KMS-11 (cell line): ENCODE measurements around the gene SEPHS2.
A peak's percentile ranks its signal among the peaks of the same experiment; 100 is the strongest.
"Not testable (repeated sequence)": the region's sequence is repeated elsewhere in the genome, so short reads cannot be mapped to it uniquely, and the experiment has no call there.

ENCODE experiments used
- H2AFZ ChIP-seq: fragments of 200-600 bp; sonication (generic); 2 replicates; pipeline ENCODE4 v1.6.1; 2016; ENCODE audit warnings: antibody characterized with exemption, mixed run types, low read depth
- H3K27ac ChIP-seq: fragments of 200-600 bp; sonication (generic); 2 replicates; pipeline ENCODE4 v1.6.1; 2016; ENCODE audit warnings: mild to moderate bottlenecking, mixed run types
- H3K27me3 ChIP-seq: fragments of 200-600 bp; sonication (generic); 2 replicates; pipeline ENCODE4 v1.6.1; 2017; ENCODE audit warnings: mild to moderate bottlenecking, low read depth, mixed run types, moderate library complexity; ENCODE audit not compliant: insufficient read depth
- H3K36me3 ChIP-seq: fragments of 200-600 bp; sonication (generic); 2 replicates; pipeline ENCODE4 v1.6.1; 2017; ENCODE audit warnings: mild to moderate bottlenecking, mixed run types; ENCODE audit not compliant: insufficient read depth
- H3K4me1 ChIP-seq: fragments of 200-600 bp; sonication (generic); 2 replicates; pipeline ENCODE4 v1.6.1; 2016; ENCODE audit warnings: mild to moderate bottlenecking, low read depth, mixed run types; ENCODE audit not compliant: poor library complexity, severe bottlenecking
- H3K4me2 ChIP-seq: fragments of 200-600 bp; sonication (generic); 2 replicates; pipeline ENCODE4 v1.7.0; 2016; ENCODE audit warnings: mild to moderate bottlenecking, mixed run types
- H3K4me3 ChIP-seq: fragments of 200-600 bp; sonication (generic); IDR thresholded peaks from 2 replicates; pipeline ENCODE4 v1.6.1; 2017; ENCODE audit warnings: low read depth, low read length, mixed read lengths; ENCODE audit not compliant: insufficient read depth
- H3K79me2 ChIP-seq: fragments of 200-600 bp; sonication (generic); 2 replicates; pipeline ENCODE4 v1.6.1; 2016; ENCODE audit warnings: low read depth, mixed run types; ENCODE audit not compliant: insufficient read depth
- H3K9ac ChIP-seq: fragments of 200-600 bp; sonication (generic); 2 replicates; pipeline ENCODE4 v1.6.1; 2016; ENCODE audit warnings: mild to moderate bottlenecking, mixed run types
- H4K20me1 ChIP-seq: fragments of 200-600 bp; sonication (generic); 2 replicates; pipeline ENCODE4 v1.6.1; 2016; ENCODE audit warnings: mild to moderate bottlenecking, mixed run types; ENCODE audit not compliant: insufficient read depth
- CTCF ChIP-seq: fragments of 200-600 bp; sonication (generic); conservative IDR thresholded peaks from 2 replicates; pipeline ENCODE4 v1.6.1; 2017; ENCODE audit warnings: low read depth, mild to moderate bottlenecking, antibody characterized with exemption, low read length, moderate library complexity, mixed read lengths

SEPHS2 gene

GRCh38 chr16:30472328-30472942, 26.8 kb upstream of the SEPHS2 start, which contains the start of gene ITGAL:
Gene ITGAL (plus strand): TSS chr16:30472742. CDS start chr16:30472838, 96 bp downstream.
- no peak within 1 kb of the TSS for H3K4me3 ChIP-seq

GRCh38 chr16:30470632-30470995, 24.9 kb upstream of the SEPHS2 start:
- no peaks in the 10 kb centered on the region for H3K79me2 ChIP-seq
- no peak overlapping the region for H3K4me3 ChIP-seq
- TF ChIP-seq CTCF = no peak
- H3K27me3 ChIP-seq = no peaks in the 10 kb centered on the region
- H3K4me1 ChIP-seq = peaks cover 40% of the 10 kb centered on the region
- no peak overlapping the region for H2AFZ ChIP-seq
- H3K4me2 ChIP-seq = no peak overlapping the region
- H4K20me1 ChIP-seq = no peaks in the 10 kb centered on the region
- H3K27ac ChIP-seq = no peak overlapping the region
- H3K36me3 ChIP-seq = no peaks in the 10 kb centered on the region
- no peak overlapping the region for H3K9ac ChIP-seq

More at GRCh38 chr16:30472328-30472942, 26.8 kb upstream of the SEPHS2 start, which contains the start of gene ITGAL:
- H3K9ac ChIP-seq = peak within 1 kb of the TSS; percentile 25; the same call in 1 of the 2 replicates
- no peaks in the 10 kb centered on the region for H4K20me1 ChIP-seq
- H2AFZ ChIP-seq = peak within 1 kb of the TSS; percentile 62
- peak within 1 kb of the TSS; percentile 44; the same call in 1 of the 2 replicates for H3K27ac ChIP-seq
- no peaks in the 10 kb centered on the region for H3K79me2 ChIP-seq
- no peak for TF ChIP-seq CTCF
- no peaks in the 10 kb centered on the region for H3K36me3 ChIP-seq
- H3K4me2 ChIP-seq = peak within 1 kb of the TSS; percentile 69
- H3K4me1 ChIP-seq = peaks cover 40% of the 10 kb centered on the region
- no peaks in the 10 kb centered on the region for H3K27me3 ChIP-seq

GRCh38 chr16:30470170-30470512, 24.5 kb upstream of the SEPHS2 start:
- no peaks in the 10 kb centered on the region for H3K36me3 ChIP-seq
- H2AFZ ChIP-seq = no peak overlapping the region
- no peaks in the 10 kb centered on the region for H3K79me2 ChIP-seq
- TF ChIP-seq CTCF = no peak
- no peak overlapping the region for H3K4me2 ChIP-seq
- H3K9ac ChIP-seq = no peak overlapping the region
- H3K4me1 ChIP-seq = peaks cover 40% of the 10 kb centered on the region
- H3K4me3 ChIP-seq = no peak overlapping the region
- no peak overlapping the region for H3K27ac ChIP-seq
- no peaks in the 10 kb centered on the region for H4K20me1 ChIP-seq
- no peaks in the 10 kb centered on the region for H3K27me3 ChIP-seq

GRCh38 chr16:30464078-30464477, 18.4 kb upstream of the SEPHS2 start:
- Histone ChIP-seq H3K9ac (no peak overlapping the region), H3K36me3 (no peaks in the 10 kb centered on the region), H3K79me2 (no peaks in the 10 kb centered on the region), H3K4me2 (no peak overlapping the region), H3K27me3 (no peaks in the 10 kb centered on the region), H3K4me3 (no peak overlapping the region), H2AFZ (no peak overlapping the region), H3K27ac (no peak overlapping the region), H3K4me1 (peaks cover 27% of the 10 kb centered on the region), H4K20me1 (no peaks in the 10 kb centered on the region)
- no peak for TF ChIP-seq CTCF

GRCh38 chr16:30461426-30461825, 15.8 kb upstream of the SEPHS2 start:
- H3K27me3 ChIP-seq, H3K9ac ChIP-seq, H4K20me1 ChIP-seq, H3K4me3 ChIP-seq, H2AFZ ChIP-seq, H3K36me3 ChIP-seq, H3K27ac ChIP-seq, H3K79me2 ChIP-seq: not testable (repeated sequence)
- Histone ChIP-seq H3K4me1 (peaks cover 51% of the 10 kb centered on the region), H3K4me2 (peak overlapping the region; percentile 18; the same call in 1 of the 2 replicates)
